SW 1271 (cell line): ENCODE measurements around the gene OSM.
A peak's percentile ranks its signal among the peaks of the same experiment; 100 is the strongest.
"Not testable (repeated sequence)": the region's sequence is repeated elsewhere in the genome, so short reads cannot be mapped to it uniquely, and the experiment has no call there.

Experiments
- DNase-seq, 2 experiments: peaks; one replicate each; lab custom pipeline; 2025; lab: John Stamatoyannopoulos, UW

Gene OSM

GRCh38 chr22:30225220-30225927 lies 41.3 kb downstream of the OSM start:
- DNase-seq, result no peak

DNA sequence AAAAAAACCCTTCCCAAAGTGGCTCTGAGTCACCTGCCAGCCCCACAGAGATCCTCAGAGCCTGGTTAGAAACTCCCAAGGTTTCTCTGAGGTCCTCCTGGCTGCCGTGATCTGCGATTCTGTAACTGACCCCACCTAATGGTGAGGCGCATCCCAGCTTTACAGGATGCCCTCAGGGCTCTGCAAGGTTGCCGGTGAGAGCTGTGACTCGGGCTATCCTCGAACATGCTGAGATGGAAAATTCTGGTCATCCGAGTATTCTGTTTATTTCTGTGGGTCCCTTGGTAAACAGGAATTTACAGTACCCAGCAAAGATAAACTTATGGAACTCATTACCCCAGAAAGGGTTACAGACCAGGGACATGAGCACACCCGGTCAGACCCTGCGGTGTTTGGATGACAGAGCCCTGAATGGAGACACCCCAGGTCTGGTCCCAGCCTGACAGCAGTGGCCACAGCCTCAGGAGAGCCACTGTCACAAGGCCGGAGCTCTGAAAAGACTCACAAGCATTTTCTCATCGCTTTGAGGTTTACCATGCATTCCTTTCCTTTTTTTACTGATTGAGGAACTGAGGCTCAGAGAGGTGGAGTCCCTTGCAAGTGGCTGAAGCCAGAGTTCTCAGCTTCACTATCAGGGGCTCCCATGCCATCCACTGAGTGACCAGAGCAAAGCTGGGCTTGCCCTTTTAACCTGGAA lies 42.3 kb downstream of the OSM start:
- peak; percentile 41 to 73 for DNase-seq

- no peak for DNase-seq
Observed at GRCh38 chr22:30223303-30223702, 43.3 kb downstream of the OSM start.

- DNase-seq, result no peak
Observed at GRCh38 chr22:30222321-30222720, 44.3 kb downstream of the OSM start.

- DNase-seq, result no peak
Observed at GRCh38 chr22:30221121-30221992, 45.3 kb downstream of the OSM start.

- no peak for DNase-seq
Observed at GRCh38 chr22:30220338-30221012, 46.2 kb downstream of the OSM start.

- no peak for DNase-seq
Observed at GRCh38 chr22:30219668-30220278, 46.9 kb downstream of the OSM start.

GRCh38 chr22:30219049-30219654 lies 47.5 kb downstream of the OSM start:
- no peak for DNase-seq

- no peak for DNase-seq
Observed at GRCh38 chr22:30217698-30218560, 48.7 kb downstream of the OSM start.

DNA sequence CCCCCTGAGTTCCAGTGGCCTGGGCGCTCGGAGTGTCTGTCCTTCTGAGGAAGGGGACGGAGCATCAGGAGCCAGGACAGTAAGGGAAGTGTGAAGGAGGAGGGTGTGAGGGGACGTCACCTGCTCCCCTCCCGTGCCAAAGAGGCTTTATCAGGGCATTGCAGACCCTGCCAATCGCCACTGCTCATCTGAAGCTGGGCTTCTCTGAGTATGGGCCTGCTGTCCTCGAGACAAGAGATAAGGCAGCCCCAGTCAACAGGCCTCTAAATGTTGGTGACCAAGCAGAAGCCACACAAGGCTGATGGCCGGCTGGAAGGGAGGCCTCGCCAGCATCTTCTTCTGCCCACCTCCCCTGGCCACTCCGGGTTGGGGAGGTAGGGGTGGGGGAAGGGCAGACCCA lies 49.9 kb downstream of the OSM start:
- DNase-seq, result no peak

- not testable (repeated sequence) for DNase-seq
Observed at GRCh38 chr22:30216272-30216671, 50.4 kb downstream of the OSM start.

- no peak for DNase-seq
Observed at GRCh38 chr22:30214703-30215407, 51.8 kb downstream of the OSM start.

DNA sequence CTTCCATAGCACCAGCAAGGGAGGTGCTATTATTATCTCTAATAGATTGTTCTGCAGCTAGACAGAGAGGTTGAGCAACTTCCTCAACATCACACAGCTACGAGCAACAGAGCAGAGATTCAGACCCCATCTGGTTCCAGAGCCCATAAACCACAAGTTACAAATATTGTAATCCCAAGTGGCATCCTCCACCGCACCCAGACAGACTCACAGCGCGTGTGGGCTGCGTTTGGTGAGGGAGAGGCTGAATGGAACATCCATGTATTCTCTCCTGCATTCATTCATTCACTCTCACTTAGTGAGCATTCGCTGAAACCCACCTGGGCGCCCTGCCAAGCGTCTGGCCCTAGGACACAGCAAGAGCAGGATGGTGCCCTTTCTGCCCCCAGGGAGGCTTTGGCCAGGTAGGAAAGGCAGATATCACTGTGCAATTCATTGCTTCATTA lies 53.6 kb downstream of the OSM start:
- no peak for DNase-seq
